ENCODE results near the gene C2CD2.

GRCh38 chr21:41846033-41846317 is 107.8 kb downstream of the C2CD2 start:
- TF ChIP-seq BACH2 (CRISPR knock-in tag; IDR thresholded peaks at IDR 0.05; ENCODE audit: borderline replicate concordance) (no peak), TCF4 (CRISPR knock-in tag; IDR thresholded peaks at IDR 0.05; ENCODE audit: borderline replicate concordance) (no peak), TOX (CRISPR knock-in tag; IDR thresholded peaks at IDR 0.05; ENCODE audit: borderline replicate concordance) (no peak), ESRRG (CRISPR knock-in tag; IDR thresholded peaks at IDR 0.05) (no peak), PPARA (CRISPR knock-in tag; IDR thresholded peaks at IDR 0.05; ENCODE audit: borderline replicate concordance) (no peak), OSR1 (CRISPR knock-in tag; IDR thresholded peaks at IDR 0.05) (no peak), SNAI2 (CRISPR knock-in tag; IDR thresholded peaks at IDR 0.05) (no peak), ZNF70 (CRISPR knock-in tag; IDR thresholded peaks at IDR 0.05) (no peak), ARNTL (CRISPR knock-in tag; IDR thresholded peaks at IDR 0.05; ENCODE audit: borderline replicate concordance, low read depth) (no peak), RARB (CRISPR knock-in tag; IDR thresholded peaks at IDR 0.05) (no peak), ISL1 (CRISPR knock-in tag; IDR thresholded peaks at IDR 0.05) (no peak)
- TF ChIP-seq, protein P1, sequence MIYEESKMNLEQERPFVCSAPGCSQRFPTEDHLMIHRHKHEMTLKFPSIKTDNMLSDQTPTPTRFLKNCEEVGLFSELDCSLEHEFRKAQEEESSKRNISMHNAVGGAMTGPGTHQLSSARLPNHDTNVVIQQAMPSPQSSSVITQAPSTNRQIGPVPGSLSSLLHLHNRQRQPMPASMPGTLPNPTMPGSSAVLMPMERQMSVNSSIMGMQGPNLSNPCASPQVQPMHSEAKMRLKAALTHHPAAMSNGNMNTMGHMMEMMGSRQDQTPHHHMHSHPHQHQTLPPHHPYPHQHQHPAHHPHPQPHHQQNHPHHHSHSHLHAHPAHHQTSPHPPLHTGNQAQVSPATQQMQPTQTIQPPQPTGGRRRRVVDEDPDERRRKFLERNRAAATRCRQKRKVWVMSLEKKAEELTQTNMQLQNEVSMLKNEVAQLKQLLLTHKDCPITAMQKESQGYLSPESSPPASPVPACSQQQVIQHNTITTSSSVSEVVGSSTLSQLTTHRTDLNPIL (CRISPR knock-in tag; IDR thresholded peaks at IDR 0.05; ENCODE audit: low read depth), result no peak
- TF ChIP-seq, protein P2, sequence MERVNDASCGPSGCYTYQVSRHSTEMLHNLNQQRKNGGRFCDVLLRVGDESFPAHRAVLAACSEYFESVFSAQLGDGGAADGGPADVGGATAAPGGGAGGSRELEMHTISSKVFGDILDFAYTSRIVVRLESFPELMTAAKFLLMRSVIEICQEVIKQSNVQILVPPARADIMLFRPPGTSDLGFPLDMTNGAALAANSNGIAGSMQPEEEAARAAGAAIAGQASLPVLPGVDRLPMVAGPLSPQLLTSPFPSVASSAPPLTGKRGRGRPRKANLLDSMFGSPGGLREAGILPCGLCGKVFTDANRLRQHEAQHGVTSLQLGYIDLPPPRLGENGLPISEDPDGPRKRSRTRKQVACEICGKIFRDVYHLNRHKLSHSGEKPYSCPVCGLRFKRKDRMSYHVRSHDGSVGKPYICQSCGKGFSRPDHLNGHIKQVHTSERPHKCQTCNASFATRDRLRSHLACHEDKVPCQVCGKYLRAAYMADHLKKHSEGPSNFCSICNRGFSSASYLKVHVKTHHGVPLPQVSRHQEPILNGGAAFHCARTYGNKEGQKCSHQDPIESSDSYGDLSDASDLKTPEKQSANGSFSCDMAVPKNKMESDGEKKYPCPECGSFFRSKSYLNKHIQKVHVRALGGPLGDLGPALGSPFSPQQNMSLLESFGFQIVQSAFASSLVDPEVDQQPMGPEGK (CRISPR knock-in tag; IDR thresholded peaks at IDR 0.05; ENCODE audit: borderline replicate concordance), result no peak

Measured in SK-N-SH treated with all-trans-retinoic acid at 6 μM for 48 hours (cell line).